Measurements from ENCODE around the gene SDC3.

Gene SDC3

DNA sequence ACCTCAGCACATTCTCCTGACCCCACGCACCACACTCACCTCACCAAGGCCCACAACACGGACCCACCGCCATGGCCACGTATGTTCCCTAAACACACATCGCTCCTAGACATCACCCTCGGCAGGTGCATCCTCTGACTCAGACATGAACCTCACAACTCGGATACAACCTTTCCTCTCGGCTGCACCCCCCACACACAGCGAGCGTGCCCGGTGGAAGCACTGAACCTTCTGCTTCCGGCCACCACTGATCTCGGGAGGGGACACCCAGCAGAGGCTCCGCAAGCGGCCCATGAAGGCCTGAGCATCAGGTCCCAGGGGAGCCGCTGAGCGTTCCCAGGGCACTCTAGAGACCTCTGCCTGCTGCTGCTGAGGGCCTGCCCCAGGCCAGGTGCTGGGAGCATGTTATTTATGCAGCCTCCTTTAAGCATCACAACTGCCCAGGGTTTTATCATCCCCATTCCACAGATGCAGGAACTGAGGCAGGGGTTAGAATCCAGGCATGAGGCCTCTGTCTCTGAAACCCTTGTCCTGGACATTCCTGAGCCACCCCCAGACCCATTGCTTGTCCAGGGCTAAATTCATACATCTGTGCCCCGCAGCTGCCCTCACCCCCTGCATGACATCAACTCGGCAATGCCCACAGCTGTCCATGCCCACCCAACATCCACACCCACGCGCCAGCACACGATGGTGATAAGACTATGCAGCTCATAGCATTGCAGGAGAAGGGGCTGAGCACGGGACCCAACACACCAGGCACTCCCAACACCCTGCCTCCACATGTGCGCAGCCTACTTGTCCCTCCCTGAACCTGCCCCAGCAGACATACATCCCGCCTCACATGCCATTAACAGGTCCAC is 27.0 kb downstream of the SDC3 start:
- Histone ChIP-seq H3K4me2 (ENCODE audit: insufficient read depth, low read length) (no peak overlapping the region), H2AFZ (ENCODE audit: low read depth, low read length) (no peak overlapping the region), H3K79me2 (ENCODE audit: insufficient read depth, low read length) (no peaks in the 10 kb centered on the region), H3K36me3 (ENCODE audit: insufficient read depth, low read length) (no peaks in the 10 kb centered on the region), H3K27ac (ENCODE audit: low read length) (no peak overlapping the region), H3K4me3 (ENCODE audit: low read depth in 1 of 2, low read length in 2 of 2) (no peak overlapping the region), H4K20me1 (ENCODE audit: insufficient read depth, low read length) (peaks cover 13% of the 10 kb centered on the region; the same call in 1 of the 2 replicates), H3K27me3 (ENCODE audit: insufficient read depth, low read length, poor library complexity) (peaks cover 29% of the 10 kb centered on the region), H3K9ac (ENCODE audit: low read depth, low read length) (no peak overlapping the region), H3K4me1 (ENCODE audit: insufficient read depth, low read length) (no peaks in the 10 kb centered on the region), H3K9me3 (ENCODE audit: insufficient read depth, low read length, severe bottlenecking) (no peaks in the 10 kb centered on the region)
- no peak for DNase-seq
- no peak for TF ChIP-seq EZH2 (IDR thresholded peaks at IDR 0.05; ENCODE audit: borderline replicate concordance, low read depth, low read length, severe bottlenecking)
- TF ChIP-seq, protein P1, sequence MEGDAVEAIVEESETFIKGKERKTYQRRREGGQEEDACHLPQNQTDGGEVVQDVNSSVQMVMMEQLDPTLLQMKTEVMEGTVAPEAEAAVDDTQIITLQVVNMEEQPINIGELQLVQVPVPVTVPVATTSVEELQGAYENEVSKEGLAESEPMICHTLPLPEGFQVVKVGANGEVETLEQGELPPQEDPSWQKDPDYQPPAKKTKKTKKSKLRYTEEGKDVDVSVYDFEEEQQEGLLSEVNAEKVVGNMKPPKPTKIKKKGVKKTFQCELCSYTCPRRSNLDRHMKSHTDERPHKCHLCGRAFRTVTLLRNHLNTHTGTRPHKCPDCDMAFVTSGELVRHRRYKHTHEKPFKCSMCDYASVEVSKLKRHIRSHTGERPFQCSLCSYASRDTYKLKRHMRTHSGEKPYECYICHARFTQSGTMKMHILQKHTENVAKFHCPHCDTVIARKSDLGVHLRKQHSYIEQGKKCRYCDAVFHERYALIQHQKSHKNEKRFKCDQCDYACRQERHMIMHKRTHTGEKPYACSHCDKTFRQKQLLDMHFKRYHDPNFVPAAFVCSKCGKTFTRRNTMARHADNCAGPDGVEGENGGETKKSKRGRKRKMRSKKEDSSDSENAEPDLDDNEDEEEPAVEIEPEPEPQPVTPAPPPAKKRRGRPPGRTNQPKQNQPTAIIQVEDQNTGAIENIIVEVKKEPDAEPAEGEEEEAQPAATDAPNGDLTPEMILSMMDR (IDR thresholded peaks at IDR 0.05; ENCODE audit: borderline replicate concordance, extremely low read depth, low read length, poor library complexity, severe bottlenecking) = no peak
- ATAC-seq (ENCODE audit: insufficient read depth, low read depth) = no peak

DNA sequence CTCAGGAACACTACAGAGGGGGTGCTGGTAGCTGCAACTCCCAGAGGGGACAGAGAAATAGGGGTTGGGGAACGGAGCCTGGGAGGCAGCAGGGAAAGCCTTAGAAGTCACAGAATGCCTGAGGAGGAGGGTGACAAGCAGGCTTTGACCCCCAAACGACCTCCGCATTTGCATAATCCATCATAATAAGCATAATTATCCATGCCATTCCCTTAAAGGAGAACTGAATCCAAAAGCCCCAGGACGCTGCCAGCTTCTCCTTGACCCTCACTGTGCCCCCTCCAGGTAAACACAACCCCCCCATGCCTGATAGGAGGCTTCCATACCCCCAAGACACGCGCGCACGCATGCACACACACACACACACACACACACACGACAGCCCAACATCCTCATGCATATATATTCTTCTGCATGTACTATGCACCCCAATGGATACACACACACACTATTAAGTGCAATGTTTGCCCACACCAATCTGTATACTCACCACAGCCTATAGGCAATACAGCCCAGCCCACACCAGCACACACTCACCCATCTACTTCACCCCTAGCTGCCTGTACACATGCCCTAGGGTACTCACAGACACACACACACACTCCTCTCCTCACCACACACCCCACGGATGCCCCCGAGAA is 27.8 kb downstream of the SDC3 start:
- no peak overlapping the region for H2AFZ ChIP-seq (ENCODE audit: low read depth, low read length)
- no peaks in the 10 kb centered on the region for H3K36me3 ChIP-seq (ENCODE audit: insufficient read depth, low read length)
- DNase-seq (no peak), ATAC-seq (ENCODE audit: insufficient read depth, low read depth) (no peak)
- H3K27me3 ChIP-seq (ENCODE audit: insufficient read depth, low read length, poor library complexity) = peaks cover 29% of the 10 kb centered on the region
- H3K79me2 ChIP-seq (ENCODE audit: insufficient read depth, low read length) = no peaks in the 10 kb centered on the region
- no peaks in the 10 kb centered on the region for H3K9me3 ChIP-seq (ENCODE audit: insufficient read depth, low read length, severe bottlenecking)
- H3K9ac ChIP-seq (ENCODE audit: low read depth, low read length) = no peak overlapping the region
- H3K4me2 ChIP-seq (ENCODE audit: insufficient read depth, low read length) = no peak overlapping the region
- no peak for TF ChIP-seq EZH2 (IDR thresholded peaks at IDR 0.05; ENCODE audit: borderline replicate concordance, low read depth, low read length, severe bottlenecking)
- TF ChIP-seq, protein P1 (IDR thresholded peaks at IDR 0.05; ENCODE audit: borderline replicate concordance, extremely low read depth, low read length, poor library complexity, severe bottlenecking) = no peak
- no peak overlapping the region for H3K27ac ChIP-seq (ENCODE audit: low read length)
- no peaks in the 10 kb centered on the region for H3K4me1 ChIP-seq (ENCODE audit: insufficient read depth, low read length)
- peaks cover 15% of the 10 kb centered on the region; the same call in 1 of the 2 replicates for H4K20me1 ChIP-seq (ENCODE audit: insufficient read depth, low read length)
- no peak overlapping the region for H3K4me3 ChIP-seq (ENCODE audit: low read depth in 1 of 2, low read length in 2 of 2)

DNA sequence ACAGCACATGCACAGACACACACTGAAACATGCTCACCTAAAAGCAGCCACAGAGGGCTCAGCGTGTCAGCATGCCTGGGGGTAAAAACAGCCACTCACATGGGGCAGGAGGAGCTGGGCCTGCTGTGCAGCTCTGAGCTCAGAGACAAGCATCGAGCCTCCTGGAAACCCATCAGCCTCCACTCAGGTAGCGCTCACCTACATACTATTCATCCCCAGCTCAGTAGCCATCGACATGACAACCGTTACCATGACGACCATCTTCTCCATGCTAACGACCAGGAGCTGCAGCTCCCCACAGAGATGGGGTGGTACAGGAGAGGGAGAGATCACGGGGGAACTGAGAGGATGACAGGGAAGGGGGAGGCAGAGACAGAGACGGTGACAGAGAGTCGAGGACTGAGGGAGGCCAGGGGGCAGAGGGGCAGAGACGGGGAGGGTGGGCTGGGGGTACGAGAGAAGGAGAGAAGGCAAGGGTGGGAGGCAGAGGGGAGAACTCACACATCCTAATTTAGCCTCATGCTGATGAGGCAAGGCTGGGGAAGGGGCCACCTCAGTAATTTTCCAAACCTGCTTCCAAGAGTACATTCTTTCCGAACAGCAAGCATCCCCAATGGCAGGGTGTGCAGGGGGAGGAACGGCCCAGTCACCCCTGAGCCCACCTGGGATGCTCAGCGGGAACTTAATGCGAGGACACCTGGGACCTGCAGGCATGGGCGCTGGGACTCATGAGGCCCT is 28.4 kb downstream of the SDC3 start:
- Histone ChIP-seq H3K36me3 (ENCODE audit: insufficient read depth, low read length) (no peaks in the 10 kb centered on the region), H4K20me1 (ENCODE audit: insufficient read depth, low read length) (peaks cover 15% of the 10 kb centered on the region; the same call in 1 of the 2 replicates), H3K9me3 (ENCODE audit: insufficient read depth, low read length, severe bottlenecking) (no peaks in the 10 kb centered on the region), H3K4me3 (ENCODE audit: low read depth in 1 of 2, low read length in 2 of 2) (no peak overlapping the region), H3K9ac (ENCODE audit: low read depth, low read length) (no peak overlapping the region), H3K4me1 (ENCODE audit: insufficient read depth, low read length) (no peaks in the 10 kb centered on the region), H3K4me2 (ENCODE audit: insufficient read depth, low read length) (no peak overlapping the region), H3K79me2 (ENCODE audit: insufficient read depth, low read length) (no peaks in the 10 kb centered on the region), H3K27me3 (ENCODE audit: insufficient read depth, low read length, poor library complexity) (peaks cover 29% of the 10 kb centered on the region), H2AFZ (ENCODE audit: low read depth, low read length) (no peak overlapping the region), H3K27ac (ENCODE audit: low read length) (no peak overlapping the region)
- DNase-seq = no peak
- no peak for ATAC-seq (ENCODE audit: insufficient read depth, low read depth)
- no peak for TF ChIP-seq EZH2 (IDR thresholded peaks at IDR 0.05; ENCODE audit: borderline replicate concordance, low read depth, low read length, severe bottlenecking)
- TF ChIP-seq, protein P1 (IDR thresholded peaks at IDR 0.05; ENCODE audit: borderline replicate concordance, extremely low read depth, low read length, poor library complexity, severe bottlenecking) = no peak
